ENCODE results near the gene BTBD3. TPM values are rescaled to one million over a fixed set of nuclear protein-coding genes. Genes with fewer than 3 reads are reported as not detected.

Gene BTBD3
- total RNA-seq, 2 donors from 2014 or later, result 22.9 to 27.3 TPM

DNA sequence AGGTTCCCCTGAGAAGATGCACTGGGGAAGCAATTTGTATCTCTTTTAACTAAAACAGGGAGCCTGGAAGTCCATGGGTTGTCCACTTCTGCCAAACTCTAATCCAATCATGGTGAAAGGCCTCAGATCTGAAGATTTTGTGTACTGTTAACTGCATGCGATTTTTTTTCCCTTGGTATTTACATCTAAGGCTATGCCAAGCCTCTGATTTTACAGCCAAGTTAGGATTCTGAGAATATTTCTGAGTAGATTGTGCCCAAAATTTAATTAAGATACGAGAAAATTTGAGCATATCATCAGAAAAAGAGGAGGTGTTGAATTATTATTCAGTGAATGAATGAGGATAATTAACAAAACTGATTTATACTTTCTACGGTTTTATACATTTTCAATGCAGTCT is 34.0 kb downstream of the BTBD3 start:
- intact Hi-C loops (cut with DNase I), result no loop called here
- DNase-seq (no peak), ATAC-seq (no peak)

DNA sequence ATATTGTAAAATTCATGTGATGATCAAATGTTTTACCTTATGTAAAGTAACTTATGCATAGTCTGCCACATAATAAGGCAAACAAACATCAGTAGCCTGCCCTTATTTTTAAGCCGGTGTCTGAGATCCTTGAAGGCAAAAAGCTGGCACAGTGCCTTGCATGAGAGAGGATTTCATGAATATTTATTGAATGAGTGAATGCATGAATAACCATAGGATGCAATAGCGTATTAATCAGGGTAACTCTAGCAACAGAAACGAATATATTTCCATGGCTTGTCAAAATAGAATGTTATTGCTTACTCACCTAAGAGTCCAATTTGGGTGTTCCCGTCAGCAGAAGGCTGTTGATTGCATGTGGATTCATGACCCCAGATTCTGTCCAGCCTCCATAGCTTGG is 34.9 kb downstream of the BTBD3 start:
- ATAC-seq (no peak), DNase-seq (no peak)
- intact Hi-C loops (cut with DNase I), result no loop called here

DNA sequence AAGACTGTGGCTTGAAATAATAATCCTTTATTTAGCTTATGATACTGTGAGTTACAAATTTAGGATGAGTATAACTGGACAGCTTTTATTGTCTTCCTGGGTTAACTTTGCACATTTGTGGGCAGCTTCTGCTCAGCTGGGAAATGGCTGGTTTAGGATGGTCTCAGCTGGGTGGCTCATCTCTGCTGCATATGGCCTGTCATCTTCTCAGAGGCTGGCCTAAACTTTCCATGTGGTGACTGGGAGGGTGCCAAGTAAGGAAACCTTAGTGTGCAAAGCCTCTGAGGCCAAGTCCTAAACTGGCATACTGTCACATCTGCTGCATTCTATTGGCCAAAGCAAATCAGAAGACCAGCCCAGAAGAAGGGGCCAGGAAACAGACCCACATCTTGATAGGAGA is 40.2 kb downstream of the BTBD3 start:
- intact Hi-C loops (cut with DNase I), result no loop called here
- ATAC-seq (no peak), DNase-seq (no peak)

DNA sequence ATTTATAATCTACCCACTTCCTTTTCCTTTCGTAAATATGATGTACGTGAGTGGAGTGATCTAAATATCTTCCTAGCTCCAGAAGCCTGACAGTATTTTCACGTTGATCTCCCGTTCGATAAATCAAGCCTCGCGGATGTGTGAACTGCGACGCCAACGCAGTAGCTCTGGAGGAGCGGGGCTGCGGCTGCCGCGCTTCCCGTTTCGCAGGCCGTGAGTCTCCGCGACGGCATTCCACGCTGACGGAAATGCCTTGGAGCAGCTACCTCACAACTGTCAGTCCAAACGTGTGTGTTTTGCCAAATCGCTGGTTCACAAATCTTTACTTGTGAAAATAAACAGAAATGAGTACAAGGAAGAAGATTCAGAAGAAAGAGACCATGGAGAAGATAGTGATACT is 41.2 kb downstream of the BTBD3 start:
- intact Hi-C loops (cut with DNase I), result no loop called here
- DNase-seq, result no peak
- no peak for ATAC-seq

DNA sequence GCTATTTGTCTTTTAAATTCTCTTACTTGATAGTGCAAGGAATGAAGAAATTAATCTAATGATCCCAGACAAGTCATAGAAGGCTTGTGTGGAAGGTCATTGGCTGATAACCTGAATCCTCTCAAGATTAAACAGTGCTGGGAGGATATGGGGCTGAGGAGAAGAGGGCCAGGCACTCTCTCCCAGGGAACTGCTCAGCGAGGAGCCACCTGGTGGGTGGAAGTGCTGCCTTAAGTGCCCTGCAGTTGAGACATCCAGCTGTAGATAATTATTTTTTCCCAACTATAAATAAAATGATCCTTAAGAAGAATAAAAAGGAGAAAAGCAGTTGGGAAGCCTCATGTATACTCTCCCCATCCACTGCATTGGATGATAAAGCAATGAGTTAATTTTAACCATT is 47.9 kb downstream of the BTBD3 start:
- intact Hi-C loops (cut with DNase I), result no loop called here
- DNase-seq (no peak), ATAC-seq (no peak)

DNA sequence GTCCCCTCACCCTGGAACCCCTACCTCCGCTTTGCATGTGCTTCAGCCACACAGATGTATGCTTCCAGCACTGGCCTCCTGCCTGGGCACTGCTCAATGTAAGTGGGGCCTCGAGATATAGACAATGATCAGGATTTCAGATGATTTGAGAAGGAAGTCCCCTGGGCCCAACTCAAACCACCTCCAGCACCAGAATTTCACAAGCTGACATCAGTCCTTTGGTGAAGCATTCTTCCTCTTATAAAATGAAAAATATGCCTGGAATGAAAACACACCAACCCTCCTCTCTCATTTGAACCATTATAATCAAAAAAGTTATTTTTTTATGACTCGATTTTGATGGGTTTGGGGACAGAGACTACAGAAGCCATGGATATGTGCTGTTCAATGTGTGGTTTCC is 48.5 kb downstream of the BTBD3 start:
- DNase-seq, result no peak
- no peak for ATAC-seq
- intact Hi-C loops (cut with DNase I), result no loop called here

DNA sequence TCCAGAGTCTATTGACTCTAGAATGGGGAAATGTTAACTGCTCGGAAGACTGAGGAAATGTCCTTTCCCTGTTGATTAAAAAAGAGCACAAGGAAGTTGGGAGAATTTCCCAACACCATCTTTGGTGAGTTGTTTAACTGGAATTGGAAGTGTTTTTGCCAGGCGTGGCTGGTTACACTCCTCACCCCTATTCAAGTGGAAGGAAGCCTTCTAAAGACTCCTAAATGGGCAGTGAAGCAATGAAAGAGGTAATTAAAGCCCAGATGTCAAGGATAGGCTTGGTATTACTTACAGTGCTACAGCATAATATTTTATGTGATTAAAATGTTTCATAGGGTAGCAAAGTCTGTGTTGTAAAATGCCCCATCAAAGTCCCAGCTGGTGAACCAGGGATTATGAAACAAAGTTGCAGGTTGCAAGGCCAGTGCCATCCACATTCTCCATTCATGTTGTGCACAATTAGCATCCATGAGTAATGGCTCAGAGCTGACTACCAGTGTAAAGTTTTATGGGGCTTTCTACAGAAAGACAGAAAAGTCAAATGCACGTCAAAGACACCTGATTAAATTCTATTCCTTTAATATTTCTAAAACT is 52.6 kb downstream of the BTBD3 start:
- intact Hi-C loops (cut with DNase I), result no loop called here
- no peak for ATAC-seq
- no peak for DNase-seq

DNA sequence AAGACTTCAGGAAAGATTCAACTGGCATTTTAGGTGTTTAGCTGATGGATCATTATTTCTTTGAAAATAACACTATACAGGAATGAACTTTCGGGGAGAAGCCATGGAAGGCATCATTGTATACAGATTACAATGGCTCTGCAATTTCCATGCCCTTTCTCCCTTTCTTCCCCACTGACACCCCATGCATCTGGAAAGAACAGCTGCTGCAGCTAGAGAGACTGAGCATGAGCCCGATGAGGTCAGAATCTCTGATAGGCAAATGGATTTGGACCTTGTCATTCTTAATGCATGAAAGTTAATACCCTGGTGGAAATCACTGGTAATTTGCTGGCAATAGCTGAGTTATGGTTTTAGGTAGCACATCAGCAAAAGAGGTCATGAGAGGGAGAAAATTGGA is 54.8 kb downstream of the BTBD3 start:
- intact Hi-C loops (cut with DNase I), result no loop called here
- DNase-seq (no peak), ATAC-seq (no peak)

Data from left cardiac atrium (tissue), 4 donors.